ENCODE data around the gene TTLL11.

TTLL11 gene

DNA sequence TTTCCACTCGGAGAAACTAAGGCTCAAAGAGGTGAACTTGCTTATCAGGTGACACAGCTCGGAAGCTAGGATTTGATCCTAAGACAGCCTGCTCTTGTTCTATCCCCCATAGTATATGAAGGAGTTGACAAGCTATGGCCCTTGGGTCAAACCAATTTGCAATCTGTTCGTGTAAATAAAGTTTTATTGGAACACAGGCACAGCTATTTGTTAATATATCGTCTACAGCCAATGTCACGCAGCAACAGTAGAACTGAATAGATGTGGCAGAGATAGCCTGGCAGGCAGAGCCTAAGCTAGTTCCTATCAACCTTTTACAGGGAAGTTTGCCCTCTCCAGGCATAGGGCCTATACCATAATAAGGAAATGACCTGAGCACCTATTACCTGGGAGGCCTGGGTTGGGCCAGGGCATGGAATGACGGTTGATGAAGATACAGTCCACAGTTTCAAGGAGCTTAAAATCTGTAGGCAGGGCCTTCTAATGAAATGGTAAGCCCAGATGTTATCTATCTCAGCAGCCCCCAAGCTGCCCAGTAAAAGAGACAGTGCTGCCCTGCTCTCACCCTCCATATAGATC, 179.0 kb downstream of the TTLL11 start:
- no peak overlapping the region for H3K4me3 ChIP-seq (ENCODE audit: low read length)
- TF ChIP-seq, protein P1, sequence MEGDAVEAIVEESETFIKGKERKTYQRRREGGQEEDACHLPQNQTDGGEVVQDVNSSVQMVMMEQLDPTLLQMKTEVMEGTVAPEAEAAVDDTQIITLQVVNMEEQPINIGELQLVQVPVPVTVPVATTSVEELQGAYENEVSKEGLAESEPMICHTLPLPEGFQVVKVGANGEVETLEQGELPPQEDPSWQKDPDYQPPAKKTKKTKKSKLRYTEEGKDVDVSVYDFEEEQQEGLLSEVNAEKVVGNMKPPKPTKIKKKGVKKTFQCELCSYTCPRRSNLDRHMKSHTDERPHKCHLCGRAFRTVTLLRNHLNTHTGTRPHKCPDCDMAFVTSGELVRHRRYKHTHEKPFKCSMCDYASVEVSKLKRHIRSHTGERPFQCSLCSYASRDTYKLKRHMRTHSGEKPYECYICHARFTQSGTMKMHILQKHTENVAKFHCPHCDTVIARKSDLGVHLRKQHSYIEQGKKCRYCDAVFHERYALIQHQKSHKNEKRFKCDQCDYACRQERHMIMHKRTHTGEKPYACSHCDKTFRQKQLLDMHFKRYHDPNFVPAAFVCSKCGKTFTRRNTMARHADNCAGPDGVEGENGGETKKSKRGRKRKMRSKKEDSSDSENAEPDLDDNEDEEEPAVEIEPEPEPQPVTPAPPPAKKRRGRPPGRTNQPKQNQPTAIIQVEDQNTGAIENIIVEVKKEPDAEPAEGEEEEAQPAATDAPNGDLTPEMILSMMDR (IDR thresholded peaks at IDR 0.05; ENCODE audit: insufficient read depth, low read depth, low read length, missing control alignments): no peak
- DNase-seq (ENCODE audit: low read depth): no peak

DNA sequence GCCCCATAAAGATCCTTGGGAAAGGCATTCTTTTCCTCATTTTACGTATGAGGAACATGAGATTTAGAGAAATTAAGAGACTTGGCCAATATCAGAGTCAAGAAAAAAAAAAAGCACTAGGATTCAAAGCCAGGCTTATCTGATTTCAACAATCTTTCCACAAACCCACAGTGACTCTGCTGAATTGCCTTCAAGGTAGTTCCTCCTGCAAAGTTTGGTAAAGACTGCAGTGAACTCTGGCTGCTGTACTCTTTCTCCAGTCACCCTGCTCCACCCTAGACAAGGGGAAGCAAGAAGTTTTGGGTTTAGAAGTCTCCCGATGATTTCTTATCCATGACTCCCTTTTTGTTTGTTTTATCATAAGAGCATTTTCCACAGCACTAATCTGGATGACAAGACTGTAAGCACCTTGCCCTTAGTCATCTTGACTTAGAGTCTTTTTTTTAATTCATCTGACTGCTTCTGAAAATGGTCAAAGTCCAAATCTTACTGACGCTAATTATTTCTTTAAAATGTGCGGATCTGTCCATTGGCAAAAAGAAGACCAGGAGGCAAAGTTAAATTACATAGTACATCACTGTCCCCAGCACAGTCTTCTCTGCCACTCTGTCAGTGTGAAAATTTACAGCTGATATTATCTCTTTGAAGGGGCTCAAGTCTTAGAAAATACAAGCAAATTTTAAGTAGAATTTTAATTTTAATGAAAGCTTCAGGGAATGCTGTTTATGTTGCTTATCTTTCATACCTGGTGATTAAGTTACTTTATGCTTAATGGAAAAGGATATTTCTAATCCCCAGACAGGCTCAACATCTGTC, 180.1 kb downstream of the TTLL11 start:
- no peak overlapping the region for H3K4me3 ChIP-seq (ENCODE audit: low read length)
- DNase-seq (ENCODE audit: low read depth): no peak
- TF ChIP-seq, protein P1 (IDR thresholded peaks at IDR 0.05; ENCODE audit: insufficient read depth, low read depth, low read length, missing control alignments): no peak

DNA sequence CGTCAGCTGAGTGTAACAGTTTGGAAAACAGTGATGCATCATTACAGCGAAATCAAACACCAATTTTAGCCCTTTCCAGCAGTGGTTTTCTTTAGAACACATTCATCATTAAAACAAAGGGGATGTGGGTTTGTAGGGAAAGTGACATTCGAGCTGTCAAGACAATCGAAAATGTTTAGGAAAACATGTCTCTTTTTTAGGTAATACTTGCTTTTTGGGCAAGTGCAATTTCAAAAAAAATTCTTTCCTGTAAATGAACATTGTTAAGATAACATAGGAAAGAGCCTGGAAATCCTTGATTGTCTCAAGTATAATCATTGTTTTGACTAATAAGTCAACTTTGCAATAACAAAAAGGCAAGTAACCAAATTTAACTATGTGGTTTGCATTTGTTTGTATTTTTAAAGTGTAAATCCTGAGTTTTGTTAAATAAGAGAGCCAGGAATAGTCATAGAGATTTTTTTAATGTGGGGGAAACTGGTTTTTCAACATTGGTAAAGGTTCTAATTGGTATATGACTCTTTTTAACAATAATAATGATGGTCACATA, 182.5 kb downstream of the TTLL11 start:
- DNase-seq (ENCODE audit: low read depth): no peak
- TF ChIP-seq, protein P1 (IDR thresholded peaks at IDR 0.05; ENCODE audit: insufficient read depth, low read depth, low read length, missing control alignments): no peak

DNA sequence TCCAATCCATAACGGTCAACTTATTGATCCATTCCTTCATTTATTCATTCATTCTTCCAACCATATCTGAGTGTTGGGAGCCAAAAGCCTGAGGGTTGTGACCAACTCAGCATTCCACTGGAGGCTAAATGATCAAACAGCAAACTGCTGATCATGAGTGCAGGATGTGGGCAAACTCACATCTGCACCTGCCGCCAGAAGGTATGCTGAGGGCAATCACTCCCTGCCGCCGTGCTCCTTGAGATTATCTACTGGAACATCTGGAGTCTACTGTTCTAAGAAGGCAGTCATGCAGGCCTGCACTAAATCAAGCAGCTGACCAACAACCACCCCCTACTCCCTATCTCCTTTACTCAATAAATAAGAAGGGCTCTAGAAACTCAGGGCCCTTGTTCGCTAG, 184.0 kb downstream of the TTLL11 start:
- no peak for DNase-seq (ENCODE audit: low read depth)
- TF ChIP-seq, protein P1 (IDR thresholded peaks at IDR 0.05; ENCODE audit: insufficient read depth, low read depth, low read length, missing control alignments): no peak
- H3K4me3 ChIP-seq (ENCODE audit: low read length): no peak overlapping the region

More for the DNA sequence above, 182.5 kb downstream of the TTLL11 start:
- no peak overlapping the region for H3K4me3 ChIP-seq (ENCODE audit: low read length)

DNA sequence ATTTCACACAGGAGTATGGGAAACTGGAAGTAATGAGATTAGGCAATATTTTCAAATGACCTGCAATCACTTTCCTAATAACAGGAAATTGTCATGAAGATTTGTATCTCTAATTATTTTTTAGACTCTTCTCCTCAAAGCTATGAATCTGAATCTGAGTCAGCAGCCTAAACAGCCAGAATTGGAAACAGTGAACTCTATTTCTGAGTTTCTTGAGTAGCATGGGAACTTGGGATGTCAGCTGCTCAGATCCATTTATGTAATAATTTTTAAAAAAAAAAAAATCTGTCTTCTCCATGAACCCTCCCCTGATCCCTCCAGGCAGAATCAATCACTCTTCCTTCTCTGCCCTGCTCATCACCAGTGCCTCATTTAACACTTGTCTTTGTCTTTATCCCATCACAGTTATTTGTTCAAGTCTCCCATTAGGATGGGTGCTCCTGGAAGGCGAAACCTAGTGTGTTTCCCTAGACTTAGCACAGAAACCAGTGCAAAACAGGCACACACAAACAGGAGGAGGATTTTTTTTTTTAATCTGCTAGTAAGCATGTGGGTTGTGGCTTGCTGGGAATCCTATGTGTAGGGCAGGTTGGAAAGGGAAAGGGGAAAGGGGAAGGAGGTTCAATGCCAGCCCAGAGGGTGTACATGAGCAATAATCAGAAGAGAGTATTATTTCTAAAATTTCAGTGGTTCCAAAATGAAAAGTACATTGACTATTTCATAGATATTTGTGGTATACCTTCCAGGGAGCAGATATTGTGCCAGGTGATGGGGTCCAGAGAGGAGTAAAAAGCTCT, 186.8 kb downstream of the TTLL11 start:
- TF ChIP-seq, protein P1 (IDR thresholded peaks at IDR 0.05; ENCODE audit: insufficient read depth, low read depth, low read length, missing control alignments): no peak
- no peak for DNase-seq (ENCODE audit: low read depth)

DNA sequence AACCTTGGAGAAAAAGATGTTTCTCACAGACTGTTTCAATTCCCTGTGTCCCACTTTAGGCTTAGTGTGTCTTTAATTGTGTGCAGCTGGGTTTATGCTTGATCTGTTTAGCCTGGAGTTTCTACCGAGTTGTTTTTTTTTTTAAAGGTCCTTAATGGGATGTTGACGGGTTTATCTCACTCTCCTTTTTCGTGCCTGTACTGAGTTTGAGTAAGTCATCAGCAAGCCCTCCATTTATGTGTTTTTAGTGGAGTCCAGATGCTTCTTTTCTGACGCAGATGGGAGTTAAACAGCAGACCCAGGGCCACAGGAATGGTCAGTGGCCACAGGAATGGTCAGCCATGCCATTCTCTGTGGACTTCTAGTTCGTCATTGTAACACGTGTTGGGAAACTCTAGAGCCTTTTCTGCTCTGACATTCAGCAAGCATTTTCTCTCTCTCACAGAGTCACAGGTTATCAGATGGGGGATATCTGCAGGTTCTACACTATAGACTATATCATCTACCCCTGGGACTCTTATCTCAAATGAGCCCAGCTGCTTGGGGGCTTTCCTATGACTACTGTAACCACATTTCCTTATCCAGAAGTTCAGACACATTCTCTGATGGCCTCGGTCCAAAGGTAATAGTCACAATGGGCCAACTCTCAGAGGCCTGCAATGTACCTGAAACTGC, 190.5 kb downstream of the TTLL11 start:
- DNase-seq (ENCODE audit: low read depth): no peak
- H3K4me3 ChIP-seq (ENCODE audit: low read length): no peak overlapping the region
- TF ChIP-seq, protein P1 (IDR thresholded peaks at IDR 0.05; ENCODE audit: insufficient read depth, low read depth, low read length, missing control alignments): no peak

More for the DNA sequence above, 186.8 kb downstream of the TTLL11 start:
- no peak overlapping the region for H3K4me3 ChIP-seq (ENCODE audit: low read length)
